Upper lobe of right lung (tissue), 1 donor: ENCODE results near the gene GABRB3. TPM values are rescaled to one million over a fixed set of nuclear protein-coding genes. Genes with fewer than 3 reads are reported as not detected.
A peak's percentile ranks its signal among the peaks of the same experiment; 100 is the strongest.

Experiments
- ATAC-seq: fragments of 200-7000 bp; cut with Tn5 transposase; one replicate; pipeline ENCODE4 v1.9.1; 2020; ENCODE audit warnings: mild to moderate bottlenecking, moderate library complexity
- DNase-seq: peaks from one replicate; pipeline ENCODE4 v3.0.0-alpha.2; 2020
- H3K27ac ChIP-seq: fragments of 200-600 bp; one replicate; pipeline ENCODE4 v1.8.0; 2022
- H3K27me3 ChIP-seq: fragments of 200-600 bp; one replicate; pipeline ENCODE4 v1.8.0; 2022; ENCODE audit warnings: mild to moderate bottlenecking
- H3K36me3 ChIP-seq: fragments of 200-600 bp; one replicate; pipeline ENCODE4 v1.8.0; 2022
- H3K4me1 ChIP-seq: fragments of 200-600 bp; one replicate; pipeline ENCODE4 v1.8.0; 2022
- H3K4me3 ChIP-seq: fragments of 200-600 bp; one replicate; pipeline ENCODE4 v1.8.0; 2022; ENCODE audit warnings: mild to moderate bottlenecking
- H3K9me3 ChIP-seq: fragments of 200-600 bp; one replicate; pipeline ENCODE4 v1.8.0; 2022
- CTCF ChIP-seq: fragments of 200-600 bp; IDR thresholded peaks from one replicate; pipeline ENCODE4 v1.8.0; 2022; ENCODE audit warnings: antibody characterized with exemption
- intact Hi-C: fragments of 100-400 bp; cut with DNase I; formaldehyde crosslinking; loops from one replicate; pipeline ENCODE4 v1.11.0; 2022
- total RNA-seq: library from RNA; stranded (reverse); fragmentation: NEBNext Ultra II Directional; extraction: Animal tissue kit (Norgen Biotek cat#: 25700); gene quantifications from one replicate; pipeline ENCODE4 v1.2.1, GENCODE V29; 2021
- donor health status: DM: no; HTN: yes; CAD: no; lungs with severe emphysema.

The GABRB3 gene
- total RNA-seq, 1 donor from 2014 or later, result 3.2 TPM

- Histone ChIP-seq H3K27ac (no peak overlapping the region), H3K27me3 (no peaks in the 10 kb centered on the region), H3K9me3 (peaks cover 3% of the 10 kb centered on the region), H3K36me3 (no peaks in the 10 kb centered on the region), H3K4me1 (no peaks in the 10 kb centered on the region), H3K4me3 (no peak overlapping the region)
- TF ChIP-seq CTCF, result no peak
- intact Hi-C loops, result no loop called here
- no peak for ATAC-seq
- no peak for DNase-seq
Measured at GRCh38 chr15:26531489-26531888, 241.4 kb downstream of the GABRB3 start.

GRCh38 chr15:26525096-26525495, 247.8 kb downstream of the GABRB3 start:
- intact Hi-C loops, result no loop called here
- no peak for ATAC-seq
- DNase-seq, result no peak

GRCh38 chr15:26521691-26522198, 251.1 kb downstream of the GABRB3 start:
- H3K36me3 ChIP-seq, result no peaks in the 10 kb centered on the region
- DNase-seq, result no peak
- H3K9me3 ChIP-seq, result no peaks in the 10 kb centered on the region
- no peaks in the 10 kb centered on the region for H3K27me3 ChIP-seq
- intact Hi-C loops, result no loop called here
- no peak for TF ChIP-seq CTCF
- ATAC-seq, result no peak
- no peak overlapping the region for H3K27ac ChIP-seq
- H3K4me3 ChIP-seq, result no peak overlapping the region
- no peaks in the 10 kb centered on the region for H3K4me1 ChIP-seq

More at GRCh38 chr15:26525096-26525495, 247.8 kb downstream of the GABRB3 start:
- H3K27ac ChIP-seq, result no peak overlapping the region
- TF ChIP-seq CTCF, result no peak
- no peaks in the 10 kb centered on the region for H3K27me3 ChIP-seq
- H3K36me3 ChIP-seq, result no peaks in the 10 kb centered on the region
- H3K4me1 ChIP-seq, result no peaks in the 10 kb centered on the region
- no peaks in the 10 kb centered on the region for H3K9me3 ChIP-seq
- no peak overlapping the region for H3K4me3 ChIP-seq

- intact Hi-C loops, result no loop called here
- no peaks in the 10 kb centered on the region for H3K27me3 ChIP-seq
- no peaks in the 10 kb centered on the region for H3K9me3 ChIP-seq
- H3K4me3 ChIP-seq, result no peak overlapping the region
- no peak for TF ChIP-seq CTCF
- H3K4me1 ChIP-seq, result no peaks in the 10 kb centered on the region
- no peak overlapping the region for H3K27ac ChIP-seq
- no peaks in the 10 kb centered on the region for H3K36me3 ChIP-seq
- ATAC-seq (no peak), DNase-seq (no peak)
Measured at GRCh38 chr15:26521130-26521529, 251.7 kb downstream of the GABRB3 start.

GRCh38 chr15:26518885-26519284, 254.0 kb downstream of the GABRB3 start:
- Histone ChIP-seq H3K4me3 (no peak overlapping the region), H3K4me1 (no peaks in the 10 kb centered on the region), H3K36me3 (no peaks in the 10 kb centered on the region), H3K27ac (no peak overlapping the region), H3K27me3 (no peaks in the 10 kb centered on the region), H3K9me3 (no peaks in the 10 kb centered on the region)
- intact Hi-C loops, result no loop called here
- DNase-seq (peak; percentile 48), ATAC-seq (no peak)
- no peak for TF ChIP-seq CTCF
